H1 (cell line): Measurements from ENCODE around the gene PASK. TPM values are rescaled to one million over a fixed set of nuclear protein-coding genes. Genes with fewer than 3 reads are reported as not detected.

ENCODE experiments used
- CTCF ChIA-PET: fragments of 300-600 bp; sonication (Branson Sonifier 250); formaldehyde crosslinking; loops from one replicate; lab custom pipeline; 2021; ENCODE audit not compliant: partially characterized antibody; lab: Charles Lee
- POLR2A ChIA-PET: fragments of 300-600 bp; sonication (Branson Sonifier 250); formaldehyde crosslinking; loops from one replicate; lab custom pipeline; 2021; ENCODE audit warnings: inconsistent platforms; ENCODE audit not compliant: partially characterized antibody; lab: Charles Lee
- DNase-seq, 2 experiments: peaks; one replicate each; pipeline versions ENCODE4 v3.0.0 to v3.0.0-alpha.2; 2010 to 2022; ENCODE audit warnings: low spot score in 2 of 2, low read depth in 1 of 2, mixed read lengths in 1 of 2
- FAIRE-seq: peaks from 2 replicates; lab custom pipeline; 2011; peaks lifted over from hg19 to GRCh38; lab: Jason Lieb, UNC
- H2AFZ ChIP-seq: 2 replicates; pipeline ENCODE4 v1.8.1; 2012; ENCODE audit warnings: low read length, inconsistent platforms
- H2AK5ac ChIP-seq: 2 replicates; pipeline ENCODE4 v1.6.1; 2013; ENCODE audit warnings: low read depth, low read length
- H2BK120ac ChIP-seq: replicated peaks from 2 replicates; pipeline ENCODE3; 2013; ENCODE audit warnings: low read depth, low read length, inconsistent platforms
- H2BK12ac ChIP-seq: 2 replicates; pipeline ENCODE4 v1.6.1; 2013; ENCODE audit warnings: low read depth, low read length
- H2BK15ac ChIP-seq: 2 replicates; pipeline ENCODE4 v1.6.1; 2013; ENCODE audit warnings: low read length
- H2BK20ac ChIP-seq: 2 replicates; pipeline ENCODE4 v1.6.1; 2013; ENCODE audit warnings: low read length
- H2BK5ac ChIP-seq: 2 replicates; pipeline ENCODE4 v1.6.1; 2013; ENCODE audit warnings: low read depth, low read length
- H3K14ac ChIP-seq: 2 replicates; pipeline ENCODE4 v1.6.1; 2013; ENCODE audit warnings: inconsistent platforms; ENCODE audit not compliant: insufficient read length
- H3K18ac ChIP-seq: 2 replicates; pipeline ENCODE4 v1.6.1; 2013; ENCODE audit warnings: low read length; ENCODE audit errors: extremely low read depth
- H3K23ac ChIP-seq: 2 replicates; pipeline ENCODE4 v1.6.1; 2013; ENCODE audit warnings: inconsistent platforms; ENCODE audit not compliant: insufficient read length
- H3K23me2 ChIP-seq: 2 replicates; pipeline ENCODE4 v1.6.1; 2013; ENCODE audit warnings: low read depth, low read length
- H3K27ac ChIP-seq: 2 replicates; pipeline ENCODE4 v1.6.1; 2011; ENCODE audit warnings: low read depth, low read length, inconsistent platforms
- H3K27me3 ChIP-seq, 4 experiments: replicated peaks in 1 of 4; 1 replicate in 1 of 4; 2 replicates in 3 of 4; pipeline versions ENCODE4 v1.6.1 to v1.8.1; 2011 to 2013; ENCODE audit warnings: low read length in 3 of 4, mild to moderate bottlenecking in 3 of 4, inconsistent platforms in 2 of 4, mixed read lengths in 2 of 4, moderate library complexity in 1 of 4; ENCODE audit not compliant: control insufficient read depth in 3 of 4, insufficient read depth in 3 of 4; ENCODE audit errors: extremely low read depth in 1 of 4
- H3K36me3 ChIP-seq, 4 experiments: 2 replicates each; pipeline versions ENCODE4 v1.6.1 to v1.8.1; 2011 to 2013; ENCODE audit warnings: mild to moderate bottlenecking in 4 of 4, low read length in 3 of 4, moderate library complexity in 2 of 4, control low read depth in 1 of 4, inconsistent platforms in 1 of 4; ENCODE audit not compliant: insufficient read depth in 4 of 4, control insufficient read depth in 2 of 4
- H3K4ac ChIP-seq: replicated peaks from 2 replicates; pipeline ENCODE3; 2013; ENCODE audit warnings: low read length, low read depth, mixed read lengths, inconsistent platforms; ENCODE audit not compliant: insufficient read length
- H3K4me1 ChIP-seq, 4 experiments: replicated peaks in 1 of 4; 1 replicate in 1 of 4; 2 replicates in 3 of 4; pipeline versions ENCODE4 v1.6.1 to v1.8.1; 2011 to 2013; ENCODE audit warnings: low read length in 3 of 4, inconsistent platforms in 2 of 4, mixed read lengths in 1 of 4; ENCODE audit not compliant: insufficient read depth in 4 of 4, control insufficient read depth in 3 of 4
- H3K4me2 ChIP-seq, 2 experiments: 2 replicates each; pipeline versions ENCODE4 v1.6.1 to v1.8.1; 2011 to 2013; ENCODE audit warnings: low read depth in 2 of 2, low read length in 2 of 2, control low read depth in 1 of 2, inconsistent platforms in 1 of 2, mild to moderate bottlenecking in 1 of 2; ENCODE audit not compliant: insufficient read depth in 1 of 2
- H3K4me3 ChIP-seq, 4 experiments: fragments of 200-600, 300-600 bp in 1 of 4; sonication (generic), shearing (Covaris generic), sonication (Bioruptor Twin) in 1 of 4; 2 replicates each; pipeline versions ENCODE4 v1.5.1 to v1.8.1; 2011 to 2016; ENCODE audit warnings: low read length in 4 of 4, low read depth in 3 of 4, control low read depth in 2 of 4, inconsistent platforms in 2 of 4, mild to moderate bottlenecking in 2 of 4, mixed read lengths in 1 of 4, moderate library complexity in 1 of 4; ENCODE audit not compliant: insufficient read depth in 2 of 4; ENCODE audit errors: extremely low read depth in 1 of 4
- H3K56ac ChIP-seq: replicated peaks from 2 replicates; pipeline ENCODE3; 2013; ENCODE audit warnings: low read depth, mild to moderate bottlenecking, mixed read lengths, low read length, inconsistent platforms; ENCODE audit not compliant: insufficient read length
- H3K79me1 ChIP-seq: 2 replicates; pipeline ENCODE4 v1.6.1; 2013; ENCODE audit warnings: low read depth, low read length, control low read depth
- H3K79me2 ChIP-seq, 2 experiments: 2 replicates each; pipeline versions ENCODE4 v1.6.1 to v1.8.1; 2012 to 2013; ENCODE audit warnings: low read length in 2 of 2, mild to moderate bottlenecking in 2 of 2, inconsistent platforms in 1 of 2; ENCODE audit not compliant: insufficient read depth in 2 of 2, control insufficient read depth in 1 of 2
- H3K9ac ChIP-seq, 4 experiments: replicated peaks in 1 of 4; 1 replicate in 1 of 4; 2 replicates in 3 of 4; pipeline versions ENCODE4 v1.6.1 to v1.8.1; 2011 to 2013; ENCODE audit warnings: low read depth in 3 of 4, low read length in 3 of 4, control low read depth in 2 of 4, mild to moderate bottlenecking in 2 of 4, moderate library complexity in 2 of 4, inconsistent platforms in 1 of 4; ENCODE audit errors: extremely low read depth in 1 of 4
- H3K9me3 ChIP-seq, 2 experiments: 2 replicates each; pipeline versions ENCODE4 v1.6.1 to v1.8.1; 2012 to 2013; ENCODE audit warnings: mild to moderate bottlenecking in 2 of 2, moderate library complexity in 2 of 2, control low read depth in 1 of 2, inconsistent platforms in 1 of 2, low read depth in 1 of 2, low read length in 1 of 2, mixed read lengths in 1 of 2; ENCODE audit not compliant: insufficient read depth in 2 of 2
- H4K20me1 ChIP-seq, 2 experiments: replicated peaks in 1 of 2; 2 replicates each; pipeline versions ENCODE3 to v1.8.1; 2011 to 2013; ENCODE audit warnings: inconsistent platforms in 2 of 2, low read length in 2 of 2, mild to moderate bottlenecking in 1 of 2; ENCODE audit not compliant: insufficient read depth in 2 of 2, control insufficient read depth in 1 of 2
- H4K5ac ChIP-seq: 2 replicates; pipeline ENCODE4 v1.6.1; 2013; ENCODE audit warnings: low read length, low read depth, mixed read lengths, inconsistent platforms; ENCODE audit not compliant: insufficient read length
- H4K8ac ChIP-seq: 2 replicates; pipeline ENCODE4 v1.8.0; 2013; ENCODE audit warnings: mild to moderate bottlenecking, moderate library complexity, low read length, inconsistent platforms; ENCODE audit not compliant: insufficient read depth; ENCODE audit errors: extremely low read depth
- H4K91ac ChIP-seq: replicated peaks from 2 replicates; pipeline ENCODE3; 2013; ENCODE audit warnings: low read length, mixed read lengths, inconsistent platforms; ENCODE audit not compliant: insufficient read length
- ASH2L ChIP-seq: fragments of 200-600, 300-600 bp; sonication (generic); IDR thresholded peaks from one replicate; pipeline ENCODE4 v1.7.1; 2017; ENCODE audit warnings: low read length
- ATF2 ChIP-seq: IDR thresholded peaks from 2 replicates; pipeline ENCODE4 v1.6.1; 2012; ENCODE audit warnings: low read length, inconsistent platforms
- MAX ChIP-seq: IDR thresholded peaks from 2 replicates; pipeline ENCODE4 v1.6.1; 2012; ENCODE audit warnings: inconsistent platforms
- POLR2A ChIP-seq, 2 experiments: IDR thresholded peaks; 1 replicate in 1 of 2; 2 replicates in 1 of 2; pipeline ENCODE4 v1.6.1; 2011; ENCODE audit warnings: low read depth in 2 of 2, low read length in 2 of 2, mild to moderate bottlenecking in 2 of 2; ENCODE audit errors: control extremely low read depth in 1 of 2
- POU5F1 ChIP-seq: IDR thresholded peaks from 2 replicates; pipeline ENCODE4 v1.6.1; 2011; ENCODE audit warnings: low read depth, mild to moderate bottlenecking, low read length, moderate library complexity
- RBBP5 ChIP-seq: IDR thresholded peaks from 2 replicates; pipeline ENCODE4 v1.7.1; 2012; ENCODE audit warnings: low read depth, mild to moderate bottlenecking, inconsistent platforms, low read length, moderate library complexity, borderline replicate concordance
- SP2 ChIP-seq: IDR thresholded peaks from 2 replicates; pipeline ENCODE4 v1.6.1; 2012; ENCODE audit warnings: mild to moderate bottlenecking, low read length, inconsistent platforms
- WGBS, 2 experiments: shearing (Covaris generic) in 1 of 2; methylation state at CpG; one replicate each; pipeline versions ENCODE4 v1.1.6 to v1.1.7; 2013 to 2015; ENCODE audit warnings: low lambda C conversion rate in 2 of 2, mixed read lengths in 2 of 2, inconsistent platforms in 1 of 2, low coverage in 1 of 2, missing lambda C conversion rate in 1 of 2; ENCODE audit not compliant: insufficient replicate concordance in 2 of 2, insufficient coverage in 1 of 2, insufficient read length in 1 of 2; ENCODE audit errors: extremely low coverage in 1 of 2, missing lambda C conversion rate in 1 of 2; 5-methylcytosine and 5-hydroxymethylcytosine counted together
- polyA plus RNA-seq, 7 experiments: library from polyadenylated mRNA; depleted of rRNA in 3 of 7; stranded (reverse) in 5 of 7; unstranded in 2 of 7; fragments of >200 nt in 5 of 7; fragments of 200-250 nt in 2 of 7; gene quantifications; 1 replicate in 5 of 7; 2 replicates in 1 of 7; 4 replicates in 1 of 7; pipeline versions ENCODE4 v1.2.1 to v1.2.3, GENCODE V29; 2011 to 2013; ENCODE audit warnings: missing spikeins in 2 of 7, mixed read lengths in 2 of 7
- total RNA-seq: library from RNA; stranded (reverse); fragmentation: NEBNext Ultra II Directional; extraction: Animal tissue kit (Norgen Biotek cat#: 25700); gene quantifications from 2 replicates; pipeline ENCODE4 v1.2.1, GENCODE V29; 2021

The PASK gene
- total and polyA plus RNA-seq, 2 of the 8 experiments (the other 6 are each of a cell fraction or from before 2014, with no cell fraction given), result 20.5 to 66.1 TPM

- H2BK12ac ChIP-seq, result no peak overlapping the region
- no peak overlapping the region for H3K56ac ChIP-seq
- H4K91ac ChIP-seq, result no peak overlapping the region
- WGBS, 2 experiments, result 91% methylated on average over 10 of the region's 10 CpGs; no CpG with 5 or more reads in 1 of the 2 experiments
- H3K27ac ChIP-seq, result no peak overlapping the region
- H3K79me1 ChIP-seq, result peaks cover 8% of the 10 kb centered on the region
- H3K79me2 ChIP-seq, result peaks cover 4 to 9% of the 10 kb centered on the region in 2 experiments; a peak in 2 of 4 replicates
- H2BK120ac ChIP-seq, result no peak overlapping the region
- H2BK15ac ChIP-seq, result no peak overlapping the region
- no peaks in the 10 kb centered on the region for H3K4me1 ChIP-seq
- H3K4ac ChIP-seq, result no peak overlapping the region
- no peak overlapping the region for H3K9ac ChIP-seq
- peaks cover 0 to 19% of the 10 kb centered on the region in 2 experiments for H4K20me1 ChIP-seq
- no peak overlapping the region for H2BK20ac ChIP-seq
- no peak overlapping the region for H2AK5ac ChIP-seq
- H3K14ac ChIP-seq, result no peak overlapping the region
- no peak overlapping the region for H3K4me3 ChIP-seq
- no peak overlapping the region for H2BK5ac ChIP-seq
- ChIA-PET CTCF (interaction anchor here (1.5 kb wide), 1 partner anchor 9 kb away, joined by 4 read pairs; the partner anchor contains the start of gene PASK), POLR2A (interaction anchor here (0.6 to 1.1 kb wide), 2 partner anchors 14 to 17 kb away, joined by 3 read pairs; no protein-coding TSS in a partner anchor)
- H3K23me2 ChIP-seq, result 0 out of 2 replicates have a peak, but pooled peaks cover 3% of the 10 kb centered on the region
- peak overlapping the region; percentile 25; the same call in 1 of the 2 replicates for H4K8ac ChIP-seq
- H3K18ac ChIP-seq, result no peak overlapping the region
- H3K4me2 ChIP-seq, result no peak overlapping the region
- DNase-seq (no peak), FAIRE-seq (no peak)
- H3K36me3 ChIP-seq, result peaks cover 6 to 28% (median 16%) of the 10 kb centered on the region in 4 experiments; a peak in 7 of 8 replicates
- no peaks in the 10 kb centered on the region for H3K9me3 ChIP-seq
- no peak overlapping the region for H2AFZ ChIP-seq
- no peak overlapping the region for H3K23ac ChIP-seq
- no peak overlapping the region for H4K5ac ChIP-seq
- H3K27me3 ChIP-seq, result no peaks in the 10 kb centered on the region; a peak in 1 of 7 replicates
- TF ChIP-seq ATF2 (no peak), MAX (no peak), ASH2L (no peak), POU5F1 (no peak), POLR2A (IDR thresholded peaks at IDR 0.05; ENCODE audit: control extremely low read depth in 1 of 2, low read depth in 2 of 2, low read length in 2 of 2) (no peak), SP2 (no peak), RBBP5 (no peak)
Observed at GRCh38 chr2:241140445-241140840, 8.8 kb downstream of the PASK start.
